Cardiac muscle cell (in vitro differentiated cells and primary cell): ENCODE measurements around the gene AXIN1. TPM values are rescaled to one million over a fixed set of nuclear protein-coding genes. Genes with fewer than 3 reads are reported as not detected.
A peak's percentile ranks its signal among the peaks of the same experiment; 100 is the strongest.
"Not testable (repeated sequence)": the region's sequence is repeated elsewhere in the genome, so short reads cannot be mapped to it uniquely, and the experiment has no call there.

Source experiments
- DNase-seq, 2 donors: peaks; one replicate each; pipeline versions ENCODE4 v3.0.0 to v3.0.0-alpha.2; 2010 to 2017; ENCODE audit warnings: low read depth in 1 of 2, low spot score in 1 of 2
- H3K27ac ChIP-seq: fragments of 200-600 bp; sonication (generic); 2 replicates; pipeline ENCODE4 v1.5.1; 2016
- H3K27me3 ChIP-seq: fragments of 200-600 bp; sonication (generic); 2 replicates; pipeline ENCODE4 v1.6.0; 2016; ENCODE audit warnings: control low read depth
- H3K36me3 ChIP-seq: fragments of 200-600 bp; sonication (generic); 2 replicates; pipeline ENCODE4 v1.5.1; 2016; ENCODE audit warnings: control low read depth
- H3K4me1 ChIP-seq: fragments of 200-600 bp; sonication (generic); 2 replicates; pipeline ENCODE4 v1.8.1; 2017; ENCODE audit warnings: low read depth, mild to moderate bottlenecking, mixed run types
- H3K4me3 ChIP-seq: fragments of 200-600 bp; sonication (generic); 2 replicates; pipeline ENCODE4 v1.5.1; 2016; ENCODE audit warnings: mild to moderate bottlenecking
- H3K9me3 ChIP-seq: fragments of 200-600 bp; sonication (generic); 2 replicates; pipeline ENCODE4 v1.5.1; 2017; ENCODE audit warnings: low read depth, mild to moderate bottlenecking, control low read depth
- polyA plus RNA-seq: library from polyadenylated mRNA; unstranded; fragments of >200 nt; fragmentation: Nextera tagmentation; extraction: Ambion mirVana; gene quantifications from 2 replicates; pipeline ENCODE4 v1.2.1, GENCODE V29; 2016
- total RNA-seq: library from RNA; depleted of rRNA; stranded (reverse); fragments of >200 nt; gene quantifications from 2 replicates; pipeline ENCODE4 v1.2.3, GENCODE V29; 2016
- TF ChIP-seq, protein P1 (sequence below): IDR thresholded peaks from 2 replicates; pipeline ENCODE4 v1.5.1; 2012; ENCODE audit warnings: low read depth, mild to moderate bottlenecking, low read length

The AXIN1 gene
- total and polyA plus RNA-seq, 2 experiments from 2014 or later: 16.5 to 49.7 TPM

DNA sequence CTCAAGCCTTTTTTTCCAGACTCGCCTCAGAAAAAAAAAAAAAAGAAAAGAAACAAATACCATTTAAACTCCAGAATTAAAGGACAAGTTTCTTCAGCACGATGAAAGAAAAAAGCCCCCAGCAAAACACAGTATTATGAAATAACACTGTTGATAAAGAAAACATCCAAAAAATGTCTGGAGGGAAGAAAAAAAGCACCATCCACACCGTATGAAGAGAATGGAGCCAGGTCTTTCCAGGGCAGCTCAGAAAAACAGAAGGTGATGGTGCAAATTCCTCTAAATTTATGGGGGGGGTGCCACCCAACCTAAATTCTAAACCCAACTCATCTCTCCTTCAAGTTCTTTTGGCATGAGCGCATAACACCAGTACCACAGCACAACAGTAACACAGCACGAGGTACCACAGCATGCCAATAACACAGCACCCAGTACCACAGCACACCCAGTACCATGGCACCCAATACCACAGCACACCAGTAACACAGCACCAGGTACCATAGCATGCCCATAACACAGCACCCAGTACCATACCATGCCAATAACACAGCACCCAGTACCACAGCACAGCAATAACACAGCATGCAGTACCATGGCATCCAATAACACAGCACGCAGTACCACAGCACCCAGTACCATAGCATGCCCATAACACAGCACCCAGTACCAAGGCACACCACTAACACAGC, 19.0 kb downstream of the AXIN1 start:
- no peak overlapping the region for H3K27ac ChIP-seq
- DNase-seq: peak in 1 of 2 donors; percentile 62
- TF ChIP-seq, protein P1, sequence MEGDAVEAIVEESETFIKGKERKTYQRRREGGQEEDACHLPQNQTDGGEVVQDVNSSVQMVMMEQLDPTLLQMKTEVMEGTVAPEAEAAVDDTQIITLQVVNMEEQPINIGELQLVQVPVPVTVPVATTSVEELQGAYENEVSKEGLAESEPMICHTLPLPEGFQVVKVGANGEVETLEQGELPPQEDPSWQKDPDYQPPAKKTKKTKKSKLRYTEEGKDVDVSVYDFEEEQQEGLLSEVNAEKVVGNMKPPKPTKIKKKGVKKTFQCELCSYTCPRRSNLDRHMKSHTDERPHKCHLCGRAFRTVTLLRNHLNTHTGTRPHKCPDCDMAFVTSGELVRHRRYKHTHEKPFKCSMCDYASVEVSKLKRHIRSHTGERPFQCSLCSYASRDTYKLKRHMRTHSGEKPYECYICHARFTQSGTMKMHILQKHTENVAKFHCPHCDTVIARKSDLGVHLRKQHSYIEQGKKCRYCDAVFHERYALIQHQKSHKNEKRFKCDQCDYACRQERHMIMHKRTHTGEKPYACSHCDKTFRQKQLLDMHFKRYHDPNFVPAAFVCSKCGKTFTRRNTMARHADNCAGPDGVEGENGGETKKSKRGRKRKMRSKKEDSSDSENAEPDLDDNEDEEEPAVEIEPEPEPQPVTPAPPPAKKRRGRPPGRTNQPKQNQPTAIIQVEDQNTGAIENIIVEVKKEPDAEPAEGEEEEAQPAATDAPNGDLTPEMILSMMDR: no peak
- no peaks in the 10 kb centered on the region for H3K27me3 ChIP-seq
- H3K9me3 ChIP-seq: no peaks in the 10 kb centered on the region
- peaks cover 4% of the 10 kb centered on the region for H3K4me1 ChIP-seq
- no peaks in the 10 kb centered on the region for H3K36me3 ChIP-seq
- no peak overlapping the region for H3K4me3 ChIP-seq

DNA sequence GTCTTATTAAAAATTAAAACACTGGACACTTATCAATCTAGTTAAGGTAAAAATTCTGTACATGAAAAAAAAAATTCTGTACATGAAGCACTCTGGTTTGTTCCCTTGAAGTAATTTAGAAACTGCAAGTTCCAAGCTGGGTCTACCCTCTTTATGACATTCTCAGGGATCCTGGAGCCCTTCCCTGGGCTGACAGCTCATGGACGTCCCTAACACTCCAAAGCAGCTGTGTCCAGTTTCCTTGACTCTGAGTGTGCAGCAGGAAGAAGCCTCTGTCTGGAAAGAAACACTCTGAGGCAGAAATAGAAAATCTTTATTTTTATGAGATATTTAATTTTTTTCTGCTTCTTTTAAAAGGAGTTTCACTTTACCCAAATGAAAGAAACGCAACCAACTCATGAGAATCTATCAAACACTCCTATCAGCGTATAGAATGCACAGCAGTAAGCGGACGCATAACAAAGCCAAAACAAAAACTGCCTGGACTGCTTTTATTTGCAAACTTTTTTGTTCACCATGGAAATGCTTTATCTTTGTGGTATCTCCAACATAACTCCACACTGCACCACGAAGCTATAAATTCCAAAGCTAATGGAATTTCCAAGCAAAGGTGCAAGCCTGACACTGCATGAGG, 21.2 kb downstream of the AXIN1 start:
- peak; percentile 25 to 69 for DNase-seq
- peak overlapping the region; percentile 45 for H3K27ac ChIP-seq

GRCh38 chr16:330741-331140, 21.8 kb downstream of the AXIN1 start:
- Histone ChIP-seq H3K4me3 (no peak overlapping the region), H3K36me3 (no peaks in the 10 kb centered on the region), H3K9me3 (no peaks in the 10 kb centered on the region), H3K27ac (peak overlapping the region; percentile 45), H3K4me1 (peaks cover 4% of the 10 kb centered on the region), H3K27me3 (no peaks in the 10 kb centered on the region)
- DNase-seq: no peak
- TF ChIP-seq, protein P1: no peak

More for the DNA sequence above, 21.2 kb downstream of the AXIN1 start:
- H3K9me3 ChIP-seq, H3K4me3 ChIP-seq, H3K27me3 ChIP-seq, H3K4me1 ChIP-seq, H3K36me3 ChIP-seq: not testable (repeated sequence)

DNA sequence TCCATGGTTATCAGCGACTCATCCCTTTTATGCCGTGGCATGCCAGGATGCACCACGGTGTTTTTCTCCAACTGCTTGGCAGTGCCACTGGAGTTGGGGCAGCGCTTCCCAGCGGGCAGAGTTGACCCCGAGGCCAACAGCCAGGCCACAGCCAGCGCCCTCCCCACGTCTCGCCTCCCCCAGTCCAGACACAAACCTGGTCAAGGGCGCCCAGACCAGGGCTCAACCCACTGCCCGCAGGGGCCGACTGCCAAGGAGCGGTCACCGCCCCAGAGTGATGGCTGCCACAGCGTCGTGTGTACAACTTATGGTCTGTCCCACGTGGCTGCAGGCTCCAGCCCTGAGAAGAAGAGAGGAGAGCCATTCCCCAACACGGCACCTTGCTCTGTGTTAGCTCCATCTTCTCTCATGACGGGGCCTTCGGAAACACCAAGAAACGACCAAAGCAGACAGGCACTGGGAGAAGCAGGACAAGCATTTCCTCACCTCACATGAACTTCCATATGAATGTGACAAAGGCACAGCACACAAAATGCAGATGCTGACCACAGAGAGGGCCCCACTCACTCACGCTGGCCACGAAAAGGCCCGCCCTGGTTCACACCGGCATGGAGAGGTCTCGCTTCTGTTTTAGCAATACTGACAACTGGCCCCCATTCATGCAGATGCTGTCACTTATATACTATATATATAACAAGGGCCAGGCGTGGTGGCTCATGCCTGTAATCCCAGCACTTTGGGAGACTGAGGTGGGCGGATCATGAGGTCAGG, 27.0 kb downstream of the AXIN1 start:
- H3K27ac ChIP-seq: no peak overlapping the region
- no peak for DNase-seq
- no peaks in the 10 kb centered on the region for H3K9me3 ChIP-seq
- no peaks in the 10 kb centered on the region for H3K36me3 ChIP-seq
- H3K4me1 ChIP-seq: no peaks in the 10 kb centered on the region
- H3K4me3 ChIP-seq: no peak overlapping the region
- TF ChIP-seq, protein P1: no peak
- H3K27me3 ChIP-seq: no peaks in the 10 kb centered on the region

DNA sequence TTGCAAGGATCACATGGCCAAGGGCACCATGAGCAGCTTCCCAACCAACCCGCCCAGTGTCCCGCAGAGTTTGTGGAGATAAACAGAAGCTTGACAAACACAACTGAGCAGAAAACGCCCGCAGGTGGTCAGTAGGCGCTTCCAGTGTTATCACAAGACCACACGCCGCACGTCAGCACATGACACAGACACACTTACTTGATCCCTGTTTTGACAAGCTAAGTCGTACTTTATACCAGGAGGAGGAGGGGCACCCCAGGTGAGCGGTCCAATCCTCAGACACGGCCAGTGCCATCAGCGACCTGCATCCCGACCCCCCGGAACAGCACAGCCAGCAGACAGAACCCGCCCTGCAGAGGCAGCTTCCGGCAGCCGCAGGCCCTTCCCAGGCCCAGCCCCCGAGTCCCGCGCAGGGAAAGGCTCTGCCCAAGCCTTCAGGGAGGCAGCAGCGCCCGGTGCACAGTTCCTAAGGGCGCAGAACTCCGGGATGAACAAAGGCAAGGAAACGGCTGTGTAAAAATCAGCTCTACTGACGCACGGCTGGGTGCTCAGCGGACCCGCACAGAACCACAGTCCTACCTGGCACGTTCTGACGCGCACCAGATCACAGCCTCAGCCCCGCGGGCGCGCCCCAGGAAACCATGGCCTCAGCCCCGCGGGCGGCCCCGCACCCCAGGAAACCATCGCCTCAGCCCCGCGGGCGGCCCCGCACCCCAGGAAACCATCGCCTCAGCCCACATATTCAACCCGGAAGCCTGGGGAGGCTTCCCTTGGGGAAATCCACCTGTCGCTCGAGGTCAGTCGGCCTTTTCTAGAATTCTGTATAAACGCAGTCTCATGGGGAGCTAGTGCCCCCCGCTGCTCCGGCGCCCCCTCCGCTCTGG, 27.8 kb downstream of the AXIN1 start:
- Histone ChIP-seq H3K27ac (no peak overlapping the region), H3K9me3 (no peaks in the 10 kb centered on the region), H3K36me3 (no peaks in the 10 kb centered on the region), H3K4me1 (no peaks in the 10 kb centered on the region), H3K4me3 (no peak overlapping the region), H3K27me3 (no peaks in the 10 kb centered on the region)
- TF ChIP-seq, protein P1: no peak
- DNase-seq: no peak
